Renal pelvis (tissue), 4 donors: ENCODE results near the gene TCEAL3. TPM values are rescaled to one million over a fixed set of nuclear protein-coding genes. Genes with fewer than 3 reads are reported as not detected.
"Not testable (repeated sequence)": the region's sequence is repeated elsewhere in the genome, so short reads cannot be mapped to it uniquely, and the experiment has no call there.

Experiments used
- DNase-seq: peaks from one replicate; pipeline ENCODE4 v3.0.0-alpha.2; 2013
- polyA plus RNA-seq, 3 donors: library from polyadenylated mRNA; unstranded; fragments of 120-200 nt; gene quantifications; one replicate each; pipeline ENCODE4 v1.2.1, GENCODE V29; 2013; ENCODE audit not compliant: insufficient read length in 3 of 3

The TCEAL3 gene
- polyA plus RNA-seq, 3 donors: 31.7 to 39.0 (median 35.2) TPM

DNA sequence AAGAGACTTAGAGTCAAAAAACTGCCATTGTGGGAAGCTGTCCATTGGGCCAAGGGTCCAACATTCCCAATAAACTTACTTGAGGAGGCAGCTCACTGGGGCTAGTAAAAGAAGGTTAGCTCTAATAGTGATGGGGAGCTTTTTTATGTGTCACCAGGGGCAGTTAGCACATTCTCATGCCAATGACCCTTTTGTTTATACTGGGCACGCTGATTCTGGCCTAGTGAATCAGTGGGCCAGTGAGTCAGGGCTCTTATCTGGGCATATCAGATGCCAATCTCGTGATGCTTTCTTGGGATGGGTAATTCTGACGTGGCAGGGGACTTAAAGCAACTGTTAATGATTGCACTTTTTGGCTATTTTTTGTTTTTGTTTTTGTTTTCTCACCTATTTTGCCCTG lies 48.9 kb downstream of the TCEAL3 start:
- no peak for DNase-seq

DNA sequence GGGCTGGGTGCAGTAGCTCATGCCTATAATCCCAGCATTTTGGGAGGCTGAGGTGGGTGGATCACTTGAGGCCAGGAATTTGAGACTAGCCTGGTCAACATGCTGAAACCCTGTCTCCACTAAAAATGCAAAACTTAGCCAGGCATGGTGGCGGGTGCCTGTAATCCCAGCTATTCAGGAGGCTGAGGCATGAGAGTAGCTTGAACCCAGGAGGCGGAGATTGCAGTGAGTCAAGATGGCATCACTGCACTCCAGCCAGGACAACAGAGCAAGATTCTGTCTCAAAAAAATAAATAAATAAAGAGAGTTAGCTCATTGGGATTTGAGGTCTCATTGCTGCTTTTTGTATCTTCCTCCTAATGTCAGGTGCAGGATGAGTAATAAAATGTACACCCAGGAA lies 49.3 kb downstream of the TCEAL3 start:
- not testable (repeated sequence) for DNase-seq

- DNase-seq: no peak
Measured at GRCh38 chrX:103658681-103659433, 51.1 kb downstream of the TCEAL3 start.

- not testable (repeated sequence) for DNase-seq
Measured at GRCh38 chrX:103659460-103659859, 51.7 kb downstream of the TCEAL3 start.

Other genes starting within 250 kb of the TCEAL3 start
- 100 to 1,000 TPM; 495 to 593 (median 513) TPM for gene BEX3, start 231.4 kb upstream of the TCEAL3 start, polyA plus RNA-seq
- 1 to 10 TPM; 2.4 to 4.8 (median 4.3) TPM for gene RAB40A, start 88.5 kb upstream of the TCEAL3 start, polyA plus RNA-seq
- gene TCEAL4, start 22.4 kb upstream of the TCEAL3 start, polyA plus RNA-seq: 100 to 1,000 TPM; 146 to 187 (median 170) TPM
- gene TCEAL1, start 21.0 kb downstream of the TCEAL3 start, polyA plus RNA-seq: 10 to 100 TPM; 25.4 to 32.3 (median 27.6) TPM
- gene MORF4L2, start 78.7 kb downstream of the TCEAL3 start, polyA plus RNA-seq: 100 to 1,000 TPM; 292 to 311 (median 308) TPM
- 1 to 10 TPM; 1.4 to 1.6 (median 1.5) TPM for gene TMEM31, start 102.9 kb downstream of the TCEAL3 start, polyA plus RNA-seq
- gene PLP1, start 168.9 kb downstream of the TCEAL3 start, polyA plus RNA-seq: 10 to 100 TPM in 1 of 3 donors, 1 to 10 TPM in 2; 4.1 to 10.4 (median 5.4) TPM
- 1 to 10 TPM; 2.4 to 2.6 (median 2.5) TPM for gene RAB9B, start 224.3 kb downstream of the TCEAL3 start, polyA plus RNA-seq